ENCODE results near the gene TCF15.

The TCF15 gene

GRCh38 chr20:651713-652614, 41.9 kb upstream of the TCF15 start:
- TF ChIP-seq, protein P1, sequence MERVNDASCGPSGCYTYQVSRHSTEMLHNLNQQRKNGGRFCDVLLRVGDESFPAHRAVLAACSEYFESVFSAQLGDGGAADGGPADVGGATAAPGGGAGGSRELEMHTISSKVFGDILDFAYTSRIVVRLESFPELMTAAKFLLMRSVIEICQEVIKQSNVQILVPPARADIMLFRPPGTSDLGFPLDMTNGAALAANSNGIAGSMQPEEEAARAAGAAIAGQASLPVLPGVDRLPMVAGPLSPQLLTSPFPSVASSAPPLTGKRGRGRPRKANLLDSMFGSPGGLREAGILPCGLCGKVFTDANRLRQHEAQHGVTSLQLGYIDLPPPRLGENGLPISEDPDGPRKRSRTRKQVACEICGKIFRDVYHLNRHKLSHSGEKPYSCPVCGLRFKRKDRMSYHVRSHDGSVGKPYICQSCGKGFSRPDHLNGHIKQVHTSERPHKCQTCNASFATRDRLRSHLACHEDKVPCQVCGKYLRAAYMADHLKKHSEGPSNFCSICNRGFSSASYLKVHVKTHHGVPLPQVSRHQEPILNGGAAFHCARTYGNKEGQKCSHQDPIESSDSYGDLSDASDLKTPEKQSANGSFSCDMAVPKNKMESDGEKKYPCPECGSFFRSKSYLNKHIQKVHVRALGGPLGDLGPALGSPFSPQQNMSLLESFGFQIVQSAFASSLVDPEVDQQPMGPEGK (CRISPR knock-in tag; IDR thresholded peaks at IDR 0.05; ENCODE audit: borderline replicate concordance) = no peak
- TF ChIP-seq ARNTL (CRISPR knock-in tag; IDR thresholded peaks at IDR 0.05; ENCODE audit: borderline replicate concordance, low read depth) (no peak), RARB (CRISPR knock-in tag; IDR thresholded peaks at IDR 0.05) (no peak), ZNF565 (CRISPR knock-in tag; conservative IDR thresholded peaks at IDR 0.05; ENCODE audit: low read depth) (no peak), SNAI2 (CRISPR knock-in tag; IDR thresholded peaks at IDR 0.05) (no peak), ZNF8 (CRISPR knock-in tag; IDR thresholded peaks at IDR 0.05) (no peak), TSHZ2 (CRISPR knock-in tag; IDR thresholded peaks at IDR 0.05) (no peak), TCF4 (CRISPR knock-in tag; IDR thresholded peaks at IDR 0.05; ENCODE audit: borderline replicate concordance) (no peak), OSR1 (CRISPR knock-in tag; IDR thresholded peaks at IDR 0.05) (no peak), ISL1 (CRISPR knock-in tag; IDR thresholded peaks at IDR 0.05) (no peak), ZNF70 (CRISPR knock-in tag; IDR thresholded peaks at IDR 0.05) (no peak), ESRRG (CRISPR knock-in tag; IDR thresholded peaks at IDR 0.05) (no peak), CSDC2 (CRISPR knock-in tag; IDR thresholded peaks at IDR 0.05) (no peak), BACH2 (CRISPR knock-in tag; IDR thresholded peaks at IDR 0.05; ENCODE audit: borderline replicate concordance) (no peak), ZFP30 (CRISPR knock-in tag; IDR thresholded peaks at IDR 0.05) (no peak), POU6F1 (CRISPR knock-in tag; IDR thresholded peaks at IDR 0.05; ENCODE audit: borderline replicate concordance, low read depth) (no peak)
- peak; percentile 15; the same call in 1 of the 3 replicates for ATAC-seq

GRCh38 chr20:650954-651353, 40.8 kb upstream of the TCF15 start:
- no peak for TF ChIP-seq ZFP3 (CRISPR knock-in tag; IDR thresholded peaks at IDR 0.05)
- TF ChIP-seq BACH2 (CRISPR knock-in tag; IDR thresholded peaks at IDR 0.05; ENCODE audit: borderline replicate concordance) = no peak
- no peak for TF ChIP-seq CSDC2 (CRISPR knock-in tag; IDR thresholded peaks at IDR 0.05)
- TF ChIP-seq TOX (CRISPR knock-in tag; IDR thresholded peaks at IDR 0.05; ENCODE audit: borderline replicate concordance) = no peak
- no peak for TF ChIP-seq ZFP30 (CRISPR knock-in tag; IDR thresholded peaks at IDR 0.05)
- TF ChIP-seq POU6F1 (CRISPR knock-in tag; IDR thresholded peaks at IDR 0.05; ENCODE audit: borderline replicate concordance, low read depth) = no peak
- no peak for TF ChIP-seq CSRNP3 (CRISPR knock-in tag; IDR thresholded peaks at IDR 0.05)
- no peak for TF ChIP-seq ZC3H10 (CRISPR knock-in tag; IDR thresholded peaks at IDR 0.05)
- TF ChIP-seq, protein P1 (CRISPR knock-in tag; IDR thresholded peaks at IDR 0.05; ENCODE audit: borderline replicate concordance) = no peak
- no peak for TF ChIP-seq ZNF70 (CRISPR knock-in tag; IDR thresholded peaks at IDR 0.05)
- no peak for TF ChIP-seq ZNF565 (CRISPR knock-in tag; conservative IDR thresholded peaks at IDR 0.05; ENCODE audit: low read depth)
- TF ChIP-seq TSHZ2 (CRISPR knock-in tag; IDR thresholded peaks at IDR 0.05) = no peak
- ATAC-seq = no peak

Data from SK-N-SH treated with all-trans-retinoic acid at 6 μM for 48 hours (cell line).